GM10266 (cell line): ENCODE data around the gene SYT13.

Source experiments
- DNase-seq: peaks from one replicate; pipeline ENCODE4 v3.0.0; 2012; ENCODE audit errors: extremely low spot score
- TF ChIP-seq, protein P1 (sequence below): IDR thresholded peaks from 2 replicates; pipeline ENCODE4 v1.5.1; 2012; ENCODE audit warnings: mild to moderate bottlenecking, low read depth; ENCODE audit not compliant: control insufficient read depth, insufficient read depth; ENCODE audit errors: missing control alignments

The SYT13 gene

DNA sequence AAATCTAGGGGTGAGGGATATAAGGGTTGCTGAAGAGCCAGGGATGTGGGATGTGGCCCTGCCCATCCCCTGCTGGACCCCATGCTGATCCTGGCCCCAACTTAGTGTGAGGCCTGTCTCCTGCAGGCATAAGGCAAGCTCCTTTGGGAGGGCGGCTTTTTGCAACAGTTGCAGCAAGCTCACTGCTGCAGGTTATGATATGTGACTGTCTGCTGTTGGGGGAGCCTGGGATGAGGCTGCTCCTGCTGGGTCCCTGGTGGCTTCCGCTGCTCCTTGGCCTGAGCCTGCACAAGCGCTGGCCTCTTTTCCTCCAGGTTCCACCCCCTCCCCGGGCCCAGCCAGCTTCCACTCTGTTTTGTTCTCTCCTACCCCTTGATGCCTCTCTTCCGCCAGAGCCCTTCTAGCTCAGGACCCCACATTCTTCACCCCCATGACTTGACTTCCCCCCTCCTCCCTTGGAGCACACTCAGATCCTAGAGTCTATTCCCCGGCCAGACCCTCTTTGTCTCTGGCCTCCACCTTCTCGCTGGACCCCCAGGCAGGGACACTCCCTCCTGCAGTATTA is 35.0 kb upstream of the SYT13 start:
- no peak for DNase-seq
- TF ChIP-seq, protein P1, sequence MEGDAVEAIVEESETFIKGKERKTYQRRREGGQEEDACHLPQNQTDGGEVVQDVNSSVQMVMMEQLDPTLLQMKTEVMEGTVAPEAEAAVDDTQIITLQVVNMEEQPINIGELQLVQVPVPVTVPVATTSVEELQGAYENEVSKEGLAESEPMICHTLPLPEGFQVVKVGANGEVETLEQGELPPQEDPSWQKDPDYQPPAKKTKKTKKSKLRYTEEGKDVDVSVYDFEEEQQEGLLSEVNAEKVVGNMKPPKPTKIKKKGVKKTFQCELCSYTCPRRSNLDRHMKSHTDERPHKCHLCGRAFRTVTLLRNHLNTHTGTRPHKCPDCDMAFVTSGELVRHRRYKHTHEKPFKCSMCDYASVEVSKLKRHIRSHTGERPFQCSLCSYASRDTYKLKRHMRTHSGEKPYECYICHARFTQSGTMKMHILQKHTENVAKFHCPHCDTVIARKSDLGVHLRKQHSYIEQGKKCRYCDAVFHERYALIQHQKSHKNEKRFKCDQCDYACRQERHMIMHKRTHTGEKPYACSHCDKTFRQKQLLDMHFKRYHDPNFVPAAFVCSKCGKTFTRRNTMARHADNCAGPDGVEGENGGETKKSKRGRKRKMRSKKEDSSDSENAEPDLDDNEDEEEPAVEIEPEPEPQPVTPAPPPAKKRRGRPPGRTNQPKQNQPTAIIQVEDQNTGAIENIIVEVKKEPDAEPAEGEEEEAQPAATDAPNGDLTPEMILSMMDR: no peak

DNA sequence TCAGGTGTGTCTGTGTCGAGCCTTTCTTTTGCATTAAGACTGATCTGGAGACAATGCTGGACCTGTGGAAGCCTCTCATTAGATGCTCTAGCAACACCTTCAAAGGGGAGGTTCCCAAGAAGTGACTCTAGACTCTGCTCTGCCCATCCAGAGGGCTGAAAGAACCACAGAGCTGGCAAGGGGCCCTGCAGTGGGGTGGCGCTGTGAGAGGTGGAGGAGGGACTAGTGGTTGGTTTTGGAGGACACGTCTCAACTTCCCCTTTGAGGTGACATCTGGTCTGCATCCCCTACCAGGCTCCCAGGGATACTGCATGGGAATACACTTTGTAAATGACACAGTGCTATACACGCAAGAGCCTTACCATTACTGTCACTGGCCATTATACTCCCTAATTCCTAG is 34.2 kb upstream of the SYT13 start:
- DNase-seq: no peak
- TF ChIP-seq, protein P1: no peak

DNA sequence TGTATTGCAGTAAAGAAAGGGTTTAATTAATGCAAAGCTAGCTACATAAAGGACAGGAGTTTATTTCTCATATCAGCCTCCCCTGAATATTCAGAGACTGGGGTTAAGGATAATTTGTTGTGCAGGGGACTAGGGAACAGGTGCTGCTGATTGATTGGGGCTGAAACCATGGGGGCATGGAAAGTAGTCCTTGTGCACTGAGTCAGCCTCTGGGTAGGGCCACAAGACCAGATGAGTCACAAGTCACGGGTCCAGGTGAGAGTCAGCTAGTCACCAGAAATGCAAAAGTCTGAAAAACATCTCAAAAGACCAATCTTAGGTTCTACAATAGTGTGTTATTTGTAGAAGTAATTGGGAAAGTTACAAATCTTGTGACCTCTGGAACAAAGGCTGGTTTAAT is 32.9 kb upstream of the SYT13 start:
- DNase-seq: no peak
- TF ChIP-seq, protein P1: no peak

DNA sequence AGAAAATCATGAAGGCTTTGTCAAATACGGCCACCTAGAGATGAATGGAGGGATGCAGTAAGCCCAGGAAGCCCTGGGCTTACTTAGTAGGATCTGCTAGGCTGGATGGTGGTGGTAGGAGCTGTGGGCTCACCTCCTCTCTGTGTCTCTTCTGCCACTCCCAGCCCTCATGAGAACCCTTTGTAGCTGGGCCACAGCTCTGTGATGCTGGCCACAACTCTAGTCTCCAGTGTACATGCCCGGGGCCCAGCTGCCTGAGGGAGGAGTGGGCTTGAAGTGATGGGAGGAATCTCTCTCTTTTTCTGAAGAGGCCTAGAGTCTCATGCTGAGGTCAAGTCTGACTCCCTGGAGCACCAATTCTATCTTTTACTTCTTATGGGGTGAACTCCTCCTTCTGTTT is 32.4 kb upstream of the SYT13 start:
- DNase-seq: no peak
- TF ChIP-seq, protein P1: no peak

DNA sequence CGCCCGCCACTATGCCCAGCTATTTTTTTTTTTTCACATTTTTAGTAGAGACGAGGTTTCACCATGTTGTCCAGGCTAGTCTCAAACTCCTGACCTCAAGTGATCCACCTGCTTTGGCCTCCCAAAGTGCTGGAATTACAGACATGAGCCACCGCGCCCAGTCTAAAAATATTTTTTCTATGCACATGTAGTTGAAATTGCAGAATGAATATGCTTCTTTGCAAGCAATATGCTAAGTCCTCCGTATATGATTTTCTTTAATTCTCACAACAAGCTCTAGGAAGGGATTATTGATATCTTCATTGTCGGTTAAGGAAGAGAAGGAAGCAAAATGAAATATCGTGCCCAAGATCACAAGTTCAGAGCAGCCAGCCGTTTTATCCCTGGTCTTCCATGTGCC is 30.1 kb upstream of the SYT13 start:
- TF ChIP-seq, protein P1: no peak
- DNase-seq: no peak

DNA sequence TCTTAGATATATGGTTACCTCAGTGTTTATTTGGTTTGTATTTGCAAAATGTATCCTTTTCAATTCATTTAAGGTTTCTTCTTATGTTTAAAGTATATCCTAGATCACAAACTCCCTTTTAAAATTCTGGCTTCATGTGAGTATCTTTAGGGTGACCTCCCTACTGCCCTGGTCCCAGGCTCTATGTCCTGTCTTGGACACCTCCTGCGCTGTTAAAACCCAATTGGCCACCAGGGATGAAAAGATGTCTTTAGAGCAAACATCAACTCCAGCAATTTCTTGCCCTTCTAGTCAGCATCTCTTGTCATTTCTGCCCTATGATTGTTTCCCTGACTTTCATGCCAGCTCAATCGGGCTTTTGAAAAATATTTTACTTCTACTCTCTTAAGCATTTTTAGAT is 28.8 kb upstream of the SYT13 start:
- no peak for DNase-seq
- TF ChIP-seq, protein P1: no peak

DNA sequence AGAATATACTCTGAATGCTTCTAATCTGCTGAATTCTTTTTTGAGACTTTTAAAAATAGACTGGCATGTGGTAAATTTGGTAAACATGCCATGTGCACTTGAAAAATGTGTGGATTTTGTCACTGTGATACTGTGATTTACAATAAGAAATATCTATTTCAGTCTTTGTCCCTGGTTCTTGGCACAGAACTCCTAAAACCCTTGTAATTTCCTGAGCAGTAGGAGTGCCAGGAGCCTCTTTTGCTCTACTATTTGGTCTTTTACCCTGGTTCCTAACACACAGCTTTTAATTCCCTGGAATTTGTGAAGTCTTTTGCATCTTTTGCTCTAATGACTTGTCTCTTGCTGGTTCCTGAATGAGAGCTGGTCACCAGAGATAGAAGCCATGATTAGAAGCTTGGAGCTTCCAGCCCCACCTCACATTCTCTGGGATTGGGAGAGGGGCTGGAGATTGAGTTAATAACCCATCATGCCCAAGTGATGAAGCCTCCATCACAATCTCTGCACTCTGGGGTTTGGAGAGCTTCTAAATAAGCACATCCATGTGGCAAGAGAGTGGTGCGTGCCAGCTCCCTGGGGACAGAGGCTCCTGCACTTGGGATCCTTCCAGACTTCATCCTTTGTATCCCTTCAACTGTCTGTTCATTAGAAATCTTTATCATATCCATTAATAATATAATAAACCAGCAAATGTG is 27.2 kb upstream of the SYT13 start:
- TF ChIP-seq, protein P1: no peak
- DNase-seq: no peak
